Measurements from ENCODE around the gene ANKRD37. TPM values are rescaled to one million over a fixed set of nuclear protein-coding genes. Genes with fewer than 3 reads are reported as not detected.

The ANKRD37 gene
- total RNA-seq, 1 donor from 2014 or later, result 10.4 TPM

- H3K36me3 Mint-ChIP-seq (ENCODE audit: low read depth), result no peaks in the 10 kb centered on the region
- CTCF ChIA-PET, result no interaction called here
- no peaks in the 10 kb centered on the region for H3K9me3 Mint-ChIP-seq
- H3K27me3 Mint-ChIP-seq, result peaks cover 1% of the 10 kb centered on the region
- no peak for TF ChIP-seq CTCF (IDR thresholded peaks at IDR 0.05)
- H3K4me1 Mint-ChIP-seq, result no peaks in the 10 kb centered on the region
- POLR2A ChIA-PET, result no interaction called here
- no peak for DNase-seq
- H3K27ac Mint-ChIP-seq, result no peak overlapping the region
- H3K4me3 Mint-ChIP-seq, result no peak overlapping the region
- intact Hi-C loops (cut with micrococcal nuclease), result loop anchor here (1.0 kb wide), 1 partner anchor 25 kb away; no protein-coding TSS in a partner anchor
- ATAC-seq (ENCODE audit: low read depth), result no peak
Observed at GRCh38 chr4:185437809-185438208, 41.2 kb downstream of the ANKRD37 start.

GRCh38 chr4:185441479-185441878 is 44.8 kb downstream of the ANKRD37 start:
- H3K9me3 Mint-ChIP-seq, result no peaks in the 10 kb centered on the region
- ATAC-seq (ENCODE audit: low read depth), result no peak
- intact Hi-C loops (cut with micrococcal nuclease), result no loop called here

GRCh38 chr4:185445209-185445608 is 48.6 kb downstream of the ANKRD37 start:
- DNase-seq (no peak), ATAC-seq (ENCODE audit: low read depth) (no peak)
- intact Hi-C loops (cut with micrococcal nuclease), result no loop called here

More at GRCh38 chr4:185441479-185441878, 44.8 kb downstream of the ANKRD37 start:
- no peak overlapping the region for H3K4me3 Mint-ChIP-seq
- no peak for DNase-seq
- H3K4me1 Mint-ChIP-seq, result no peaks in the 10 kb centered on the region
- no peak for TF ChIP-seq CTCF (IDR thresholded peaks at IDR 0.05)
- ChIA-PET POLR2A (interaction anchor here (0.5 kb wide), 1 partner anchor 235 kb away, joined by 5 read pairs; no protein-coding TSS in a partner anchor), CTCF (no interaction called here)
- no peaks in the 10 kb centered on the region for H3K36me3 Mint-ChIP-seq (ENCODE audit: low read depth)
- no peak overlapping the region for H3K27ac Mint-ChIP-seq
- H3K27me3 Mint-ChIP-seq, result peaks cover 5% of the 10 kb centered on the region

More at GRCh38 chr4:185445209-185445608, 48.6 kb downstream of the ANKRD37 start:
- Mint-ChIP-seq H3K27ac (no peak overlapping the region), H3K4me3 (no peak overlapping the region), H3K27me3 (peaks cover 9% of the 10 kb centered on the region), H3K4me1 (no peaks in the 10 kb centered on the region), H3K36me3 (ENCODE audit: low read depth) (no peaks in the 10 kb centered on the region), H3K9me3 (no peaks in the 10 kb centered on the region)
- ChIA-PET CTCF (no interaction called here), POLR2A (no interaction called here)
- TF ChIP-seq CTCF (IDR thresholded peaks at IDR 0.05), result no peak

Other genes with a start within 250 kb of the ANKRD37 start
- 42.6 and 44.1 TPM in 2 replicates for gene CFAP97, start 192.8 kb upstream of the ANKRD37 start, total RNA-seq
- gene SNX25, start 187.2 kb upstream of the ANKRD37 start, total RNA-seq, result 53.1 and 53.7 TPM in 2 replicates
- 0.54 and 0.75 TPM in 2 replicates for gene LRP2BP, start 917 bp upstream of the ANKRD37 start, total RNA-seq
- gene UFSP2, start 29.1 kb downstream of the ANKRD37 start, total RNA-seq, result 20.1 and 21.6 TPM in 2 replicates
- 0.33 and 0.71 TPM in 2 replicates for gene CCDC110, start 74.9 kb downstream of the ANKRD37 start, total RNA-seq
- 0.20 TPM in 1 of 2 replicates, not detected in the other for gene PDLIM3, start 138.7 kb downstream of the ANKRD37 start, total RNA-seq

All from activated B cell treated with CpG ODN at 0.5 μM for 24 hours (primary cell).